SK-N-SH (cell line): Measurements from ENCODE around the gene RAI1. TPM values are rescaled to one million over a fixed set of nuclear protein-coding genes. Genes with fewer than 3 reads are reported as not detected.

ENCODE experiments used
- CTCF ChIA-PET: fragments of 300-600, 350-600 bp; formaldehyde crosslinking; extraction: SDS; loops from one replicate; lab custom pipeline; 2021; lab: Yijun Ruan, JAX
- POLR2A ChIA-PET: fragments of 350-600 bp; sonication (Branson Sonifier 250); formaldehyde crosslinking; extraction: SDS; loops from one replicate; lab custom pipeline; 2020; ENCODE audit warnings: antibody characterized with exemption, inconsistent platforms; lab: Yijun Ruan, JAX
- DNase-seq: peaks from one replicate; pipeline ENCODE4 v3.0.0; 2012
- H2AFZ ChIP-seq: fragments of 200-600 bp; sonication (generic); 2 replicates; pipeline ENCODE4 v1.8.1; 2016; ENCODE audit warnings: antibody characterized with exemption, mild to moderate bottlenecking, low read depth
- H3F3A ChIP-seq: fragments of 200-600 bp; sonication (generic); replicated peaks from 2 replicates; pipeline ENCODE3; 2016; ENCODE audit warnings: antibody characterized with exemption, mild to moderate bottlenecking; ENCODE audit not compliant: insufficient read depth
- H3K27ac ChIP-seq, 2 experiments: fragments of 200-500 bp in 1 of 2; fragments of 200-600 bp in 1 of 2; sonication (Bioruptor generic) in 1 of 2; sonication (generic), shearing (Covaris generic) in 1 of 2; 2 replicates each; pipeline versions ENCODE4 v1.5.1 to v1.6.1; 2014 to 2016; ENCODE audit warnings: low read depth in 2 of 2, inconsistent platforms in 1 of 2, low read length in 1 of 2, mild to moderate bottlenecking in 1 of 2, mixed read lengths in 1 of 2
- H3K27me3 ChIP-seq: fragments of 200-600 bp; sonication (generic), shearing (Covaris generic); 2 replicates; pipeline ENCODE4 v1.6.1; 2016; ENCODE audit warnings: mixed run types; ENCODE audit not compliant: insufficient read depth
- H3K36me3 ChIP-seq, 2 experiments: fragments of 200-500 bp in 1 of 2; fragments of 200-600 bp in 1 of 2; sonication (Bioruptor generic) in 1 of 2; sonication (generic) in 1 of 2; replicated peaks in 1 of 2; 2 replicates each; pipeline versions ENCODE3 to v1.5.1; 2014 to 2016; ENCODE audit warnings: low read length in 1 of 2, mild to moderate bottlenecking in 1 of 2; ENCODE audit not compliant: insufficient read depth in 2 of 2, control insufficient read depth in 1 of 2
- H3K4me1 ChIP-seq, 2 experiments: fragments of 200-500 bp in 1 of 2; fragments of 200-600 bp in 1 of 2; sonication (Bioruptor generic) in 1 of 2; sonication (generic), shearing (Covaris generic) in 1 of 2; 2 replicates each; pipeline versions ENCODE4 v1.5.1 to v1.6.1; 2014 to 2016; ENCODE audit warnings: low read depth in 1 of 2, low read length in 1 of 2, mixed run types in 1 of 2; ENCODE audit not compliant: insufficient read depth in 2 of 2, control insufficient read depth in 1 of 2
- H3K4me2 ChIP-seq: fragments of 200-600 bp; sonication (generic), shearing (Covaris generic); 2 replicates; pipeline ENCODE4 v1.6.1; 2017; ENCODE audit warnings: mixed run types
- H3K4me3 ChIP-seq, 2 experiments: fragments of 200-500 bp in 1 of 2; fragments of 200-600 bp in 1 of 2; sonication (Bioruptor generic) in 1 of 2; sonication (generic), shearing (Covaris generic) in 1 of 2; 2 replicates each; pipeline versions ENCODE4 v1.5.1 to v1.8.1; 2014 to 2016; ENCODE audit warnings: low read depth in 2 of 2, inconsistent platforms in 1 of 2, low read length in 1 of 2, mild to moderate bottlenecking in 1 of 2, mixed read lengths in 1 of 2, moderate library complexity in 1 of 2
- H3K79me2 ChIP-seq: fragments of 200-600 bp; sonication (generic); 2 replicates; pipeline ENCODE4 v1.8.1; 2017; ENCODE audit warnings: mild to moderate bottlenecking; ENCODE audit not compliant: insufficient read depth
- H3K9ac ChIP-seq: fragments of 200-600 bp; sonication (generic); 2 replicates; pipeline ENCODE4 v1.6.1; 2017; ENCODE audit warnings: mixed run types
- H3K9me2 ChIP-seq: fragments of 200-600 bp; sonication (generic); 2 replicates; pipeline ENCODE4 v1.6.1; 2017; ENCODE audit warnings: mixed run types
- H3K9me3 ChIP-seq: fragments of 200-600 bp; sonication (generic); 2 replicates; pipeline ENCODE4 v1.6.1; 2017; ENCODE audit warnings: mixed run types, mild to moderate bottlenecking, moderate library complexity
- H4K20me1 ChIP-seq: fragments of 200-600 bp; sonication (generic); 2 replicates; pipeline ENCODE4 v1.6.1; 2017; ENCODE audit warnings: mild to moderate bottlenecking, mixed run types; ENCODE audit not compliant: insufficient read depth
- ELF1 ChIP-seq: IDR thresholded peaks from 2 replicates; pipeline ENCODE4 v1.4.0; 2012
- EZH2phosphoT487 ChIP-seq: fragments of 200-600 bp; sonication (generic); IDR thresholded peaks from 2 replicates; pipeline ENCODE4 v1.6.1; 2017; ENCODE audit warnings: low read depth, mixed run types, mild to moderate bottlenecking, antibody characterized with exemption, moderate library complexity, borderline replicate concordance
- FOXJ3 ChIP-seq: sonication (generic); formaldehyde crosslinking; IDR thresholded peaks from 2 replicates; pipeline ENCODE4 v1.5.1; 2020; ENCODE audit warnings: mild to moderate bottlenecking, missing genetic modification reagents
- FOXM1 ChIP-seq: IDR thresholded peaks from 2 replicates; pipeline ENCODE4 v1.4.0; 2012; ENCODE audit warnings: low read depth, mild to moderate bottlenecking
- JUND ChIP-seq: IDR thresholded peaks from 2 replicates; pipeline ENCODE4 v1.4.0; 2012
- RCOR1 ChIP-seq: fragments of 150-350 bp; IDR thresholded peaks from 2 replicates; pipeline ENCODE4 v1.6.1; 2017; ENCODE audit warnings: antibody characterized with exemption, low read length
- SIN3A ChIP-seq: IDR thresholded peaks from 2 replicates; pipeline ENCODE4 v1.6.1; 2012; ENCODE audit warnings: low read depth, mild to moderate bottlenecking, low read length, moderate library complexity, borderline replicate concordance
- TAF1 ChIP-seq: IDR thresholded peaks from 2 replicates; pipeline ENCODE4 v1.6.1; 2012; ENCODE audit warnings: low read depth, mild to moderate bottlenecking, low read length, moderate library complexity, borderline replicate concordance
- YY1 ChIP-seq: IDR thresholded peaks from 2 replicates; pipeline ENCODE4 v1.4.0; 2012; ENCODE audit warnings: low read depth, mild to moderate bottlenecking
- WGBS: methylation state at CpG from one replicate; pipeline ENCODE4 v1.1.6; 2017; ENCODE audit warnings: low lambda C conversion rate; 5-methylcytosine and 5-hydroxymethylcytosine counted together
- polyA plus RNA-seq, 3 experiments: library from polyadenylated mRNA; depleted of rRNA; stranded (reverse); fragments of >200 nt; gene quantifications; 2 replicates each; pipeline ENCODE4 v1.2.3, GENCODE V29; 2012
- TF ChIP-seq, protein P1 (sequence below): fragments of 200-600 bp; sonication (generic); IDR thresholded peaks from 2 replicates; pipeline ENCODE4 v1.6.1; 2017; ENCODE audit warnings: antibody characterized with exemption, mild to moderate bottlenecking, moderate library complexity
- TF ChIP-seq, protein P2 (sequence below): IDR thresholded peaks from 2 replicates; pipeline ENCODE4 v1.4.0; 2012; ENCODE audit warnings: low read depth, borderline replicate concordance
- TF ChIP-seq, protein P3 (sequence below): IDR thresholded peaks from 2 replicates; pipeline ENCODE4 v1.4.0; 2012; ENCODE audit warnings: low read depth, borderline replicate concordance
- TF ChIP-seq, protein P4 (sequence below): IDR thresholded peaks from 2 replicates; pipeline ENCODE4 v1.4.0; 2012; ENCODE audit warnings: low read depth

The RAI1 gene
- polyA plus RNA-seq, 1 of the 3 experiments (the other 2 are of a cell fraction) = 4.7 TPM

DNA sequence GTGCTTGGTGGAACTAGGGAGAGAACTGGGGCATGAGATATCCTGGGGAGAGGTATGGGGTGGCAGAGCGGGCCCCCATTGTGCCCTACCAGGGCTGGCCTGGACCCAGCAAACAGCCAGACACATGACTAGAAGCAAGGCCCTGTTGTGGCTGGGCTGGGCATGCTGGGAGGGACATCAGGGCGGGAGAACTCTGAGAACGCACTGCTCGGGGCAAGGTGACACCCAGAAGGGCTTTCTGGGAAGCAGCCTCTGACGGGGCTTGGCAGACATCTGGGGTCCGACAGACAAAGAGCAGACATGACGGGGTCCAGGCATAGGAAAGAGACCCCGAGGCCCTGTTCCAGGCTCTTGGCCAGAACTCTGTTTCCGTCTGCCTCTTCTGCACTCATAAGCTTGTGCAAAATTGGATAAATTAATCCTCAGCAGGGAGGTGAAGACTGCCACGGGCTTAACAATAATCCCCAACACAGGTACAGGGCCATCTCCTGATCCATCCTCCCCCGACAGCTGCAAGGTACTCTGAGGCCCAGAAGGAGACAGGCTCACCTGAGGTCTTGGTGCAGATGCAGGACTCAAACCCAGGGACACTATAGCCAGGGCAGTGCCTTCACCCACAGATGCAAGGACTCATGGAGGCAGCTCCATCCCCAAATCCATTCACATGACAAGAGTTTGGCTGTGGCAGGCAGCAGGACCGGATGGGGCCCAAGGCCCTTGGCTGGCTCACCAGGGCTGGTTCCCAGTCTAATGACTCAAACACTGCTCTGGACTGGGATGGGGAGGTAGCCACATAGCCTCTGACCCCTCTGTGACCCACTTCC is 150.2 kb downstream of the RAI1 start (continued):
- TF ChIP-seq, protein P1, sequence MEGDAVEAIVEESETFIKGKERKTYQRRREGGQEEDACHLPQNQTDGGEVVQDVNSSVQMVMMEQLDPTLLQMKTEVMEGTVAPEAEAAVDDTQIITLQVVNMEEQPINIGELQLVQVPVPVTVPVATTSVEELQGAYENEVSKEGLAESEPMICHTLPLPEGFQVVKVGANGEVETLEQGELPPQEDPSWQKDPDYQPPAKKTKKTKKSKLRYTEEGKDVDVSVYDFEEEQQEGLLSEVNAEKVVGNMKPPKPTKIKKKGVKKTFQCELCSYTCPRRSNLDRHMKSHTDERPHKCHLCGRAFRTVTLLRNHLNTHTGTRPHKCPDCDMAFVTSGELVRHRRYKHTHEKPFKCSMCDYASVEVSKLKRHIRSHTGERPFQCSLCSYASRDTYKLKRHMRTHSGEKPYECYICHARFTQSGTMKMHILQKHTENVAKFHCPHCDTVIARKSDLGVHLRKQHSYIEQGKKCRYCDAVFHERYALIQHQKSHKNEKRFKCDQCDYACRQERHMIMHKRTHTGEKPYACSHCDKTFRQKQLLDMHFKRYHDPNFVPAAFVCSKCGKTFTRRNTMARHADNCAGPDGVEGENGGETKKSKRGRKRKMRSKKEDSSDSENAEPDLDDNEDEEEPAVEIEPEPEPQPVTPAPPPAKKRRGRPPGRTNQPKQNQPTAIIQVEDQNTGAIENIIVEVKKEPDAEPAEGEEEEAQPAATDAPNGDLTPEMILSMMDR = no peak
- TF ChIP-seq SIN3A = no peak
- no peak for TF ChIP-seq FOXM1
- TF ChIP-seq JUND = no peak
- no peak for TF ChIP-seq ELF1
- peak; percentile 82 for TF ChIP-seq FOXJ3 (CRISPR knock-in tag)
- no peak for TF ChIP-seq TAF1
- TF ChIP-seq EZH2phosphoT487 = no peak
- TF ChIP-seq, protein P2, sequence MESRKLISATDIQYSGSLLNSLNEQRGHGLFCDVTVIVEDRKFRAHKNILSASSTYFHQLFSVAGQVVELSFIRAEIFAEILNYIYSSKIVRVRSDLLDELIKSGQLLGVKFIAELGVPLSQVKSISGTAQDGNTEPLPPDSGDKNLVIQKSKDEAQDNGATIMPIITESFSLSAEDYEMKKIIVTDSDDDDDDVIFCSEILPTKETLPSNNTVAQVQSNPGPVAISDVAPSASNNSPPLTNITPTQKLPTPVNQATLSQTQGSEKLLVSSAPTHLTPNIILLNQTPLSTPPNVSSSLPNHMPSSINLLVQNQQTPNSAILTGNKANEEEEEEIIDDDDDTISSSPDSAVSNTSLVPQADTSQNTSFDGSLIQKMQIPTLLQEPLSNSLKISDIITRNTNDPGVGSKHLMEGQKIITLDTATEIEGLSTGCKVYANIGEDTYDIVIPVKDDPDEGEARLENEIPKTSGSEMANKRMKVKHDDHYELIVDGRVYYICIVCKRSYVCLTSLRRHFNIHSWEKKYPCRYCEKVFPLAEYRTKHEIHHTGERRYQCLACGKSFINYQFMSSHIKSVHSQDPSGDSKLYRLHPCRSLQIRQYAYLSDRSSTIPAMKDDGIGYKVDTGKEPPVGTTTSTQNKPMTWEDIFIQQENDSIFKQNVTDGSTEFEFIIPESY = no peak
- TF ChIP-seq, protein P3, sequence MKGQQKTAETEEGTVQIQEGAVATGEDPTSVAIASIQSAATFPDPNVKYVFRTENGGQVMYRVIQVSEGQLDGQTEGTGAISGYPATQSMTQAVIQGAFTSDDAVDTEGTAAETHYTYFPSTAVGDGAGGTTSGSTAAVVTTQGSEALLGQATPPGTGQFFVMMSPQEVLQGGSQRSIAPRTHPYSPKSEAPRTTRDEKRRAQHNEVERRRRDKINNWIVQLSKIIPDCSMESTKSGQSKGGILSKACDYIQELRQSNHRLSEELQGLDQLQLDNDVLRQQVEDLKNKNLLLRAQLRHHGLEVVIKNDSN = no peak
- TF ChIP-seq YY1 = no peak
- TF ChIP-seq, protein P4, sequence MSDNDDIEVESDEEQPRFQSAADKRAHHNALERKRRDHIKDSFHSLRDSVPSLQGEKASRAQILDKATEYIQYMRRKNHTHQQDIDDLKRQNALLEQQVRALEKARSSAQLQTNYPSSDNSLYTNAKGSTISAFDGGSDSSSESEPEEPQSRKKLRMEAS = no peak
- TF ChIP-seq, all 33 proteins: peak for 8

DNA sequence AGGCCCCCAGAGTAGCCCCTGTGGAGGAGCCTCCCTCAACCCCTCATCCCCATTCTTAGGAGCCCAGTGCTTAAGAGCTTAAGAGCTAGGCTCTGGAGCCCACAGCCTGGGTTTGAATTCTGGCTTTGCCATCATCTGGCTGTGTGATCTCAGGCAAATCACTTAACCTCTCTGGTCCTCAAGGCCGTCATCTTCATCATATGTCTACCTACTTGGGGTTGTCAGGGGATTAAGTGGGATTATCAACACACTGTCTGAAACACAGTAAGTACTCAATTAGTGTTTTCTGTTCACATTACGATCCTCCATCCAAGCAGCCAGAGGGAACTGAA is 150.7 kb downstream of the RAI1 start:
- H4K20me1 ChIP-seq = no peaks in the 10 kb centered on the region

More for the DNA sequence above, 150.7 kb downstream of the RAI1 start:
- Histone ChIP-seq H3K9me3 (no peaks in the 10 kb centered on the region), H3K9me2 (no peaks in the 10 kb centered on the region), H3K27ac (peak overlapping the region in 1 of 2 experiments; percentile 97; a peak in 2 of 4 replicates), H3K4me1 (peaks cover 1 to 62% of the 10 kb centered on the region in 2 experiments; a peak in 2 of 4 replicates), H3K36me3 (no peaks in the 10 kb centered on the region), H2AFZ (no peak overlapping the region), H3K4me3 (no peak overlapping the region), H3K9ac (no peak overlapping the region), H3K4me2 (no peak overlapping the region), H3K27me3 (no peaks in the 10 kb centered on the region), H3K79me2 (peaks cover 6% of the 10 kb centered on the region; the same call in 1 of the 2 replicates), H3F3A (no peaks in the 10 kb centered on the region)
- ChIA-PET POLR2A (interaction anchor here (0.7 to 2.0 kb wide), 4 partner anchors 9 to 45 kb away, joined by 3 to 8 read pairs (median 4); no protein-coding TSS in a partner anchor), CTCF (interaction anchor here (1.0 to 5.2 kb wide), 8 partner anchors 19 to 150 kb away, joined by 3 to 32 read pairs (median 4); no protein-coding TSS in a partner anchor)
- TF ChIP-seq RCOR1 (0 out of 2 replicates have a peak, but pooled peaks have one; percentile 8), SIN3A (no peak)
- no peak for DNase-seq
- 91% methylated on average over 2 of the region's 2 CpGs for WGBS
